NCI-H2227 treated with DMSO at 0.1 percent for 48 hours (cell line): Measurements from ENCODE around the gene CELF2.

ENCODE experiments used
- DNase-seq: peaks from one replicate; lab custom pipeline; 2025; lab: John Stamatoyannopoulos, UW

The CELF2 gene

GRCh38 chr10:11004144-11005077 is 13.3 kb upstream of the CELF2 start:
- DNase-seq = no peak

- DNase-seq = no peak
Observed at GRCh38 chr10:11005725-11006427, 11.8 kb upstream of the CELF2 start.

GRCh38 chr10:11006428-11006825 is 11.2 kb upstream of the CELF2 start:
- no peak for DNase-seq

GRCh38 chr10:11007476-11008020 is 10.1 kb upstream of the CELF2 start:
- DNase-seq = no peak

- DNase-seq = no peak
Observed at GRCh38 chr10:11009471-11010308, 8.0 kb upstream of the CELF2 start.

DNA sequence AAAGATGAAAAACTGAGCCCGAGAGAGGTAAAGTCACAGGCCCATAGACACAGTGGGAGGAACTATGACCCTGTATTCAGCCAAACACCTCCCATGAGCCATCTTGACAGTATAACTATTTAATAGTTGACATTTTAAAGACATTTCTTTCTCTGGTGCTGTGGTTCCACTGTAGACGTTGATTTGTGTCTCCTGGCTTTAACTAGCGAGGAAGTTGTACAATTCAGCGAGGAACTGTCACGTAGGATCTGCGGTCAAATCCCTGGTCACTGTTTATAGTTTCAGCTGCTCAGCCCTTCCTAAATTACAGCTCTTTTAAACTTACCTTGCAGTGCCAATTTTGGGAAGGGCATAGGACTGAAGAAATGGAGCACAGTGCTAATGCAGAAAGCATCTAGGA is 7.1 kb upstream of the CELF2 start:
- no peak for DNase-seq

DNA sequence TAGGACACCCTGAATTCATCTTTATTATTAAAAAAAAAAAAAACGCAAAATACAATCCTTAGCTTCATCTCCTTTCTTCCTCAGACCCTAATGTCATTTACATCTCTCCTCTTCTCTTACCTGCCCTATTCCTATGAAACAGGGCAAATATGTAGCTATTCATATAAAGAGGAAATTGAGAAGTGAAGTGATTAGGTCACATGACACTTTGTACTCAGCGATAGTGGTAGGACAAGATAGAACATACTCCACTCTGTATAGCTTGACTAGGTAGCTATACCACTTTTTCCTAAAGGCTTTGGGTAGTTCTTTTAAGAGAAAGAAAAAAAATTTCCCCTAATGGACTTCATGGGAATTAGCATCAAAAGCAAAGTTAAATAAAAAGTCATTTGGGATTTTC is 6.2 kb upstream of the CELF2 start:
- DNase-seq = no peak

- DNase-seq = no peak
Observed at GRCh38 chr10:11011984-11012383, 5.7 kb upstream of the CELF2 start.

DNA sequence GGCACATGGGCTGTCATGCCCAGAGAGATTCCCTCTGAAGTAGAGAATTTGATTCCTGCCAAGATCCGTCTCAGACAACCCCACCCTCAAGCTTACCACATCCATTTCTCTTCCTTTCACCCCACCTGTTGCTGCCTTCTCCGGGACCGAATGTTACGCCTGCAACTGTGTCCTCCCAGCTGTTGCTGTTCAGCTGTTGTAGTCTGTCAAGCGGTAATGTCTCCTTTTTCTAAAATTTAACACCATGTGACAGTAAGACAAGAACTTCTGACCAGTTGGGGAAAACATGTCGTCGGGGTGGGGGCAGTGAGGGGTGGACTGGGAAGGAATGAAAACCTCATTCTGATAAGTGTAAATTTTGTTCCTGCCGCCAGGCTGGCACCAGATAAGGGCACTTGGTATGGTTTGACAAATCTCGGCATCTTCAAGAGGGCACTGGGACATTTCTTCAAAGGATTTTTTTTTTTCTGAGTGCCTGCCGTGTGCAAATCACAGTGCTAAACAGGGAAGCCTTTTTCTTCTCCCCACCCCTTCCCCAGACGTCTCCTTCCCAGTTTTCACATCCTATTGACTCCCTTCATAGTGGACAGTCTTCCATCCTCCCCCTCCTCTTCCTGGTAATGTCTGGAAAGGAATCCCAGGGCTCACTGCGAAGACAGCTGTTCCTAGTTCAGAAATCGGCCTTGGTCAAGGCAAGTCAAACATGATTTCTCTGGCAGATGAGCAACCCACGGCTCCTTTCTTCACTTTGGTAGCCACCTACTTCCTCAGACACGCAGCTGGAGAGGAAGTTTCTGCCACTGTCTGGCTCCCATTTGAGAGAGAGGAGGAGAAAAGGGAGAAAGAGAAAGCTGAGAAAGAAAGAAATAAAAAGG is 5.0 kb upstream of the CELF2 start:
- DNase-seq = no peak

GRCh38 chr10:11013836-11014235 is 3.8 kb upstream of the CELF2 start:
- no peak for DNase-seq

DNA sequence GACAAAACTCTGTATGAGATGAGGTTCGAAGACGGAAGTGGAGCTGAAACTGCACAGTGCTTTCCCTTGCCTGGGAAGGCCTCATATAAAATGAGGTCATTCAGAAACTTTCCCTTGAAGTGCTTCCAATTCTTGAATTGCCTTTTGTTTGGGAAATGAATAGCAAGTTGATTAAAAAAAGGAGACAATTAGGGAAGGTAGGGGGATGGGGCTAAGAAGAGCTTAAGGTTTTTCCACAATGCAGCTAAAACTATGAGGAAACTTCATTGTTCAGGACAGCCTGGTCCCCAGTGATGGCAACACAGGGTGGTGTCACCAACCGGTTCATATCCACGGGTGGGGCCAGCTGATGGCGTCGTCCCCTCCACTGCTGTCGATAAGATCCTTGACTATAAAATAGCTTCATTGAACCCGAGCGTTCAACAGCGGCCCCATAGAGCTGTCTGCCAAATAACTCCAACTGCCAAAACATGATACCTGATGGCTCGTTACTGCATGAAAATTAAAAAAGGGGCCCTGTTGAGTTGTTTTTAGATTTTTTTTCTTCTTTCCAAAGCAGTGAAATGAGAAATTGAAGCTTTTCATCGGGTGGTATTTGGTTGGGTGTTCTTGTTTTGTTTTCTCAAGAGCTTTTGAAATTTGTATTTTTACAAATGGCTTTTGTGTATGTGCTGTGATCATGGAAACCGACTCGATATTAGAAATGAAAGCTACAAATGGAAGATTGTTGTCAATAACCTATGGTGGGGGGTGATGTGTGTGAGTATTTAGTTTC is 2.8 kb upstream of the CELF2 start:
- no peak for DNase-seq

GRCh38 chr10:11015446-11015934 is 2.2 kb upstream of the CELF2 start:
- no peak for DNase-seq

GRCh38 chr10:11017000-11017569 is 587 bp upstream of the CELF2 start:
- DNase-seq = no peak

GRCh38 chr10:11018432-11018841 is 765 bp downstream of the CELF2 start:
- DNase-seq = no peak

- no peak for DNase-seq
Observed at GRCh38 chr10:11018855-11019631, 1.4 kb downstream of the CELF2 start.

- no peak for DNase-seq
Observed at GRCh38 chr10:11019724-11020547, 2.3 kb downstream of the CELF2 start.

GRCh38 chr10:11020548-11020942 is 2.9 kb downstream of the CELF2 start:
- no peak for DNase-seq

DNA sequence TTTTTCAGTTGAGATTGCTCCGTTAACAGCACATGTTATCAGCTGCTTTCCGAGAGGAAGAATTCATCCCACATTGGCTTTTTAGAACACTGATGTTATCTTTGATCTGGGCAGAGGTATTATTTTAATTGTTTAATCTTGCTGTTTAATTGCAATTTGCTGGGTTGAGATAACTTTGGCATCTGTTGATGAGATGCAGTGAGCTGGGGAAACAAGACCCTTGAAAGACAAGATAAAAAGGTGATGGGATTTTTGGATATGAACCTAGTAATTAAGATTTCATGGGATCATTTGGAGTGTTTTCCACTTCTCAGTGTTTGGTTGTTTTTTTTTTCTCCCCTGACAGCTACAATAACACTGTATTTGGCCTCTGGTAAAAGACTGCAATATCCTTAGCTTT is 4.5 kb downstream of the CELF2 start:
- DNase-seq = no peak
